Urinary bladder (tissue), 4 donors: ENCODE results near the gene COL26A1. TPM values are rescaled to one million over a fixed set of nuclear protein-coding genes. Genes with fewer than 3 reads are reported as not detected.

Source experiments
- DNase-seq: peaks from one replicate; pipeline ENCODE4 v3.0.0-alpha.2; 2015; ENCODE audit errors: extremely low spot score
- H3K27ac ChIP-seq: one replicate; pipeline ENCODE4 v1.5.1; 2013; ENCODE audit warnings: low read depth, mild to moderate bottlenecking, moderate library complexity
- H3K36me3 ChIP-seq: one replicate; pipeline ENCODE4 v1.6.1; 2013; ENCODE audit warnings: mild to moderate bottlenecking, moderate library complexity; ENCODE audit not compliant: insufficient read depth
- H3K4me1 ChIP-seq: one replicate; pipeline ENCODE4 v1.6.1; 2013; ENCODE audit warnings: mild to moderate bottlenecking, moderate library complexity; ENCODE audit not compliant: insufficient read depth
- H3K4me3 ChIP-seq: one replicate; pipeline ENCODE4 v1.5.1; 2013; ENCODE audit warnings: low read depth, low read length
- WGBS: extraction: QIAGEN DNeasy Blood & Tissue Kit; methylation state at CpG from one replicate; pipeline ENCODE4 v1.1.7; 2013; 5-methylcytosine and 5-hydroxymethylcytosine counted together
- polyA plus RNA-seq: library from polyadenylated mRNA; stranded (reverse); fragments of 200-250 nt; gene quantifications from one replicate; pipeline ENCODE4 v1.2.3, GENCODE V29; 2013
- total RNA-seq: library from RNA; depleted of rRNA; stranded (reverse); fragments of >200 nt; gene quantifications from one replicate; pipeline ENCODE4 v1.2.3, GENCODE V29; 2014
- donor health status: healthy with polysubstance abuse.
- donor health status: healthy.

Gene COL26A1
- total and polyA plus RNA-seq, 2 donors: 0.06 to 2.9 TPM

DNA sequence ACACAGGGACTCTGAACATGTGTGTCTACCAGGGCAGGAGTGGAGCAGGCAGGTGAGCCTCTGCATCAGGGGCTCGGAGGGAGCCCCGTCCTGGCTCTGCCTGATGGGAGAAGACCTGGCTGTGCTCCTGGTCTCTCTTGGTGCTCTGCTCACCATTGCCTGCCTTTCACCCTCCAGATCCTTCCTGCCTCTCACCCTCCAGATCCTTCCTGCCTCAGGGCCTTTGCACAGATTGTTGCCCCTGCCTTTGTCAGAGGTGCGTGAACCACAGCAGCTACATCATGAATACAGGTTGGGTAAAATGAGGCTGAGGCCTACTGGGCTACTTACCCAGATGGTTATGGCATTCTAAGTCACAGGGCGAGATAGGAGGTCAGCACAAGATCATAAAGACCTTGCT is 16.6 kb downstream of the COL26A1 start:
- no peak overlapping the region for H3K4me3 ChIP-seq
- DNase-seq: no peak
- no peaks in the 10 kb centered on the region for H3K4me1 ChIP-seq
- H3K36me3 ChIP-seq: no peaks in the 10 kb centered on the region
- WGBS: 94% methylated on average over 4 of the region's 4 CpGs
- H3K27ac ChIP-seq: no peak overlapping the region

DNA sequence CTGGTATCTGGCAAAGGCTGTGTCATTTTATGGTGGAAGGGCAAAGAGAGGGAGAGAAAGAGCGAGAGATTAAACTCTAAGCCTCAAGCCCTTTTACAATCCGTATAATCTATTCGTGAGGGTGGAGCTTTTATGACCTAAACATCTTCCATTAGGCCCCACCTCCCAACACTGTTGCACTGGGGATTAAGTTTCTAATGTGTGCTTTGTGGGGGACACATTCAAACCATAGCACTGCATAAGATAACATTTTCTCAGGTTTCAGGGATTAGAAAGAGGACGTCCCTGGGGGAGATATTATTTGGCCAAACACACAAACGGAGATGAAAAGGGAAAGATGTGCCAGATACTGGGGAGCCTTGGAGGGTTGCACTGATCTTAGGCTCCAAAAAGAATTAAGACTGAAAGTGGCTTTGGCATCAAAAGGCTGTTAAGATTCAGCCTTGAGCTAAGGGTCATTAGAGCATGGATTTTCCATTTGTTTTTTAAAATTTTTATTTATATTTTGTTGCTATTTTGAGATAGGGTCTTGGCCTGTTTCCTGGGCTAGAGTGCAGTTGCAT is 19.0 kb downstream of the COL26A1 start:
- no peak for DNase-seq
- no peak overlapping the region for H3K27ac ChIP-seq
- no peak overlapping the region for H3K4me3 ChIP-seq
- H3K36me3 ChIP-seq: no peaks in the 10 kb centered on the region
- WGBS: 41% methylated on average over 5 of the region's 5 CpGs
- H3K4me1 ChIP-seq: no peaks in the 10 kb centered on the region

DNA sequence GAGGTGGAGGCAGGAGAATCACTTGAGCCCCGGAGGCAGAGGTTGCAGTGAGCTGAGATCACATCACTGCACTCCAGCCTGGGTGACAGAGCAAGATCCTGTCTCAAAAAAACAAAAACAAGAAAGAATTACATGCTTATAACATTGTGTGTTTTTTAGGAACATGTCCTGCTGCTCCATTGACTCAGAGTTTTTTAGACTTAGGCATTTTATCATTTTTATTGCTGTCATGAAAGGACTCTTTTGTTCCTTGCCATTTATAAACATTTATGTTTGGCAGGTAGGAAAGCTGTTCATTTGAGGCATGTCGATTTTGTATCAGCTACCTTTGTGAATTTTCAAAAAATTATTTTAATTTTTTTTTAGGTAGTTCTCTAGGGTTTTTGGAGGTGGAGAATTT is 20.3 kb downstream of the COL26A1 start:
- Histone ChIP-seq H3K27ac (no peak overlapping the region), H3K36me3 (no peaks in the 10 kb centered on the region), H3K4me1 (no peaks in the 10 kb centered on the region), H3K4me3 (no peak overlapping the region)
- DNase-seq: no peak
- 50% methylated on average over 2 of the region's 2 CpGs for WGBS

DNA sequence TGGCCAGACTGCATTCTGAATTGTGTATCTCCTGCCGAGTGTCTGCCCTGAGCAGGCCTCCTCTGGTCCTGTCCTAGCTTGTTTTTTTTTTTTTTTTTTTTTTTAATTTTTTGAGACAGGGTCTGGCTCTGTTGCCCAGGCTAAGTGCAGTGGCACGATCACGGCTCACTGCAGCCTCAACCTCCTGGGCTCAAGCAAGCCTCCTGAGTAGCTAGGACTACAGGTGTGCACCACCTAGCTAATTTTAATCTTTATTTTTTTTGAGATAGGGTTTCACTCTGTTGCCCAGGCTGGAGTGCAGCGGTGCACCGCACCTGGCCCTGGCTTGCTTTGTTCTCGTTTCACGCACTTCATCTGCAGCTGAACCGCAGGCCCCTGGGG is 23.5 kb downstream of the COL26A1 start:
- H3K4me3 ChIP-seq: no peak overlapping the region
- 90% methylated on average over 8 of the region's 8 CpGs for WGBS
- H3K27ac ChIP-seq: no peak overlapping the region
- no peaks in the 10 kb centered on the region for H3K36me3 ChIP-seq
- H3K4me1 ChIP-seq: no peaks in the 10 kb centered on the region
- DNase-seq: no peak

DNA sequence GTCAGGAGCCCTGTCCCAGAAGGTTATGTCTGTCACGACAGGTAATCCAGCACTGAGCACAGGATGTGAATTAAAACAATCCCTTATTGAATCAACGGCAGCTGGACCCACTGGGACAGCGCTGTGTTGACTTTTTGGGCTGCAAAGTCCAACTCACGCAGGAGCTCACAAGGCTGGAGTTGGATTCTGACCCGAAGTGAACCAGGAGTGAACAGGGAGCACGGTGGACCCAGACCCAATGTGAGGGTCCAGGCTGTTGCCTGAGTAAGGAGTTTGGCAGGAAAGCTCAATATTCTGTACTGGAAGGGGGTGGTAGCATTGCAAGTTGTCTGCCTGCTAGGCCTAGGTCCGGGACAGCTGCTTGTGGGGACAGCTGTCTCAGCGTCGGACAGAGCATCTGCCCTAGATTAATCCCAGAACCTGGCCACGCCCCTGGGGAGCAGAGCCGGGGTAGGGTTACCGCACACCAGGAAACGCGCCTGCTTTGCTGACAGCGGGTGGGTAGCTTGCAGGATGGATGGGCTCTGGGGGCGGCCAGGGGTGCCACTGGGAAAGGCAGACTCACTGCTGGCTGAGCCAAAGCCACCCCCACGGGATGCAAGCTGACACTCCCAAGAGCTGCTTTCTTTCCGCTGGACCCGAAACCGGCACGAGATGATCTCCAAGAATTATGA is 24.0 kb downstream of the COL26A1 start:
- Histone ChIP-seq H3K36me3 (no peaks in the 10 kb centered on the region), H3K4me1 (no peaks in the 10 kb centered on the region), H3K4me3 (no peak overlapping the region), H3K27ac (no peak overlapping the region)
- WGBS: 22% methylated on average over 21 of the region's 21 CpGs
- DNase-seq: no peak

DNA sequence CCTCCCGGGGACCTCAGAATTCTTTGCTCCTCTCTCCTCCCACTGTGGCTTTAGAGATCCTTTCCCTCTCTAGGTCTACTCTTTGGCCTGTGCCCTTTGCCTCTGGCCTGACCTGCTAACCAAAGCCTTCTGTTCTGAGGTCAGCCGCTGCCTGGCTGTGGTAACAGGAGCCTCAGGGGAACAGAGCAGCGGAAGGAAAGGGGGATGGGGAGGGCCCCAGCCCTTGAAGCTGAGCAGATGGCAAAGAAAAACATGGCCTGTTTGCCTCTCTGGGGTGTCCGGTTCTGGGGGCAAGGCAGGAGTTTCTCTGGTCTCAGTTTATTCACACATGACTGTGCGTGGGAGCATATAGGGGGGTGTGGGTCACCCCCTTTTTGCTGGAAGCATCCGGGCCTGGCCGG is 28.2 kb downstream of the COL26A1 start:
- H3K4me1 ChIP-seq: no peaks in the 10 kb centered on the region
- H3K4me3 ChIP-seq: no peak overlapping the region
- no peaks in the 10 kb centered on the region for H3K36me3 ChIP-seq
- H3K27ac ChIP-seq: no peak overlapping the region
- no peak for DNase-seq
- WGBS: 39% methylated on average over 7 of the region's 7 CpGs

DNA sequence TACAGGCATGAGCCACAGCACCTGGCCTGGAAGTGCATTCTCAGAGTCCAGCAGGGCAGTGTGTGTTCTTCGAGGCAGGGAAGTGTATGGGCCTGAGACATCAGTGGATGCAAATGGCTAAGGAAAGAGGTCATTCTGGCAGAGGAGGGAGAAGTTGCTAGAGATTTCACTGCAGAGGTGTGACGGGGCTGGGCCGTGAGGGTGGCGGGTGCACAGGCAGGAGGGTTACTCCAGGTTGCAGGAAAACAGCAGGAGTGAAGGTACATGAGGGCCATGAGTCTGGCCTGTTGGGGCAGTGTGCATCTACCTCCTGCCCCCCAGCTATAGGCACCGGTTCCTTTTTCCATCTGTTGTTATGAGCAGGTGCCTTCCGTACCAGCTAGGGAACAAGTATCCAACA is 29.3 kb downstream of the COL26A1 start:
- no peak for DNase-seq
- Histone ChIP-seq H3K4me3 (no peak overlapping the region), H3K4me1 (no peaks in the 10 kb centered on the region), H3K36me3 (no peaks in the 10 kb centered on the region), H3K27ac (no peak overlapping the region)
- WGBS: 86% methylated on average over 6 of the region's 6 CpGs

DNA sequence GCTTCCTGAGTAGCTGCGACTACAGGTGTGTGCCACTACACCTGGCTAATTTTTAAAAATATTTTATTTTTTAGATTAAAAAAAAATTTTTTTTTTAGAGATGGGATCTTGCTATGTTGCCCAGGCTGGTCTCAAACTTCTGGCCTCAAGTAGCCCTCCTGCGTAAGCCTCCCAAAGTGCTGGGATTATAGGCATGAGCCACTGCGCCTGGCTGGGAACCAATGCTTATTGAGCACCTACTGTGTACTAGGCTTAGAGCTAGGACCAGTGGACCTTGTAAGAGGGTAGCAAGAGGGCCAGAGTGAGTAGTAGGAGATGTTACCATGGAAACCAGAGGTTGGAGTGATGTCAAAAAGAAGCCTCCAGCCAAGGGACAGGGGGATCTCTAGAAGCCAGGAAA is 31.2 kb downstream of the COL26A1 start:
- no peaks in the 10 kb centered on the region for H3K36me3 ChIP-seq
- 94% methylated on average over 3 of the region's 3 CpGs for WGBS

DNA sequence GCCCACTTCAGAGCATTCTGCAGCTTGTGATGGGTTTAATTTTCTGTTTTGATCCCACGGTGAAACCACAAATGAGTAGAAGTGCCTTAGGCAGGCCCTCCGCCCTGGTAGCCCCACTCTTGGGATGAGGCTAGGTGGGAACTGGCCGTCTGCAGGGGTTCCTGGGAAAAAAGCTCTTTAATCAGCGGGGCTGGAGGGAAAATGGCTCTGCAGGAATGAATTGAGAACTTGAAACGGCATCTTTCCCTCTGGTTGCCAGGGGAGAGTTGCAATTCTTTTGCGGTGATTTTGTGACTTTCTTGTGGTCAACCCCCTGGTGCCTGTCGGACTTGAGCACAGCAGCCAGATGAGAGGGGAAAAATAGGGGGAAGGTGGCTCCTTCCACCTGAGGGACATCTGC is 32.7 kb downstream of the COL26A1 start:
- H3K4me3 ChIP-seq: no peak overlapping the region
- DNase-seq: no peak
- no peak overlapping the region for H3K27ac ChIP-seq
- WGBS: 67% methylated on average over 7 of the region's 7 CpGs
- no peaks in the 10 kb centered on the region for H3K36me3 ChIP-seq
- H3K4me1 ChIP-seq: no peaks in the 10 kb centered on the region

More for the DNA sequence above, 31.2 kb downstream of the COL26A1 start:
- Histone ChIP-seq H3K27ac (no peak overlapping the region), H3K4me1 (no peaks in the 10 kb centered on the region), H3K4me3 (no peak overlapping the region)
- DNase-seq: no peak

DNA sequence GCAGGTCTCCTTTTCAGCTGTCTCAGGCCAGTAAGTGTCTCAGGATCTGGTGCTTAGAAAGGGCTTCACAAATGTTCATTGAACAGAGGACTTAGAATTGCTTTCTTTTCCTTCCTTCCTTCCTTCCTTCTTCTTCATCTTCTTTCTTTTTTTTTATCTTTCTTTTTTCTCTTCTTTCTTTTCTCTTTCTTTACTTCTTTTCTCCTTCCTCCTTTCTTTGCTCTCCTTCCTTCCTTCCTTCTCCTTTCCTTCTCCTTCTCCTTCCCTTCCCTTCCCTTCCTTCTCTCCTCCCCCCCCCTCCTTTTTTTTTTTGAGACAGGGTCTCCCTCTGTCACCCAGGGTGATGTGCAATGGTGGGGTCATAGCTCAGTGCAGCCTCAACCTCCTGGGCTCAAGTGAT is 34.6 kb downstream of the COL26A1 start:
- Histone ChIP-seq H3K4me3 (no peak overlapping the region), H3K4me1 (no peaks in the 10 kb centered on the region), H3K27ac (no peak overlapping the region), H3K36me3 (no peaks in the 10 kb centered on the region)
- DNase-seq: no peak

DNA sequence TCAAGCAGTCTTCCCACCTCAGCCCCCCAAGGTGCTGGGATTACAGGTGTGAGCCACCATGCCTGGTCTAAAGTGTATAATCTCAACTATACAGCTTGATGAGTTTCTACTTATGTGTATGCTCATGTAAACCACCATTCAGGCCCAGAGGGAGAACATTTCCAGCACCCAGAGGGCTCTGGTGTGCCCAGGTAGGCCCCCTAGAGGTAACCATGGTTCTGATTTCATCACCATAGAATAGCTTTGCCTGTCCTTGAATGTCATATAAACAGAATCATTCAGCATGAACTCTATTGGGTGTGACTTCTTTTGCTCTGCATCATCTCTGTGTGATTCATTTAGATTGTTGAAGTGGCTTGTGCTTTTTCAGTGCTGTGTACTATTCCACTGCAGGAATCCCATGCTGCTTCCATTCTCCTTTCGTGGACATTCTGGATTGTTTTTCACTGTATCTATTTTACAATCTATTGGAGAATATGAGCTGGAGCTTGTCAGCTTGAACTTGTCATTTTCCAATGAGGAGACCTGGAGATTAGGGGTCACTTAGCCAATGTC is 35.2 kb downstream of the COL26A1 start:
- Histone ChIP-seq H3K4me1 (no peaks in the 10 kb centered on the region), H3K4me3 (no peak overlapping the region), H3K27ac (no peak overlapping the region), H3K36me3 (no peaks in the 10 kb centered on the region)
- 81% methylated on average over 1 of the region's 1 CpG for whole genome bisulfite sequencing
- no peak for DNase-seq

DNA sequence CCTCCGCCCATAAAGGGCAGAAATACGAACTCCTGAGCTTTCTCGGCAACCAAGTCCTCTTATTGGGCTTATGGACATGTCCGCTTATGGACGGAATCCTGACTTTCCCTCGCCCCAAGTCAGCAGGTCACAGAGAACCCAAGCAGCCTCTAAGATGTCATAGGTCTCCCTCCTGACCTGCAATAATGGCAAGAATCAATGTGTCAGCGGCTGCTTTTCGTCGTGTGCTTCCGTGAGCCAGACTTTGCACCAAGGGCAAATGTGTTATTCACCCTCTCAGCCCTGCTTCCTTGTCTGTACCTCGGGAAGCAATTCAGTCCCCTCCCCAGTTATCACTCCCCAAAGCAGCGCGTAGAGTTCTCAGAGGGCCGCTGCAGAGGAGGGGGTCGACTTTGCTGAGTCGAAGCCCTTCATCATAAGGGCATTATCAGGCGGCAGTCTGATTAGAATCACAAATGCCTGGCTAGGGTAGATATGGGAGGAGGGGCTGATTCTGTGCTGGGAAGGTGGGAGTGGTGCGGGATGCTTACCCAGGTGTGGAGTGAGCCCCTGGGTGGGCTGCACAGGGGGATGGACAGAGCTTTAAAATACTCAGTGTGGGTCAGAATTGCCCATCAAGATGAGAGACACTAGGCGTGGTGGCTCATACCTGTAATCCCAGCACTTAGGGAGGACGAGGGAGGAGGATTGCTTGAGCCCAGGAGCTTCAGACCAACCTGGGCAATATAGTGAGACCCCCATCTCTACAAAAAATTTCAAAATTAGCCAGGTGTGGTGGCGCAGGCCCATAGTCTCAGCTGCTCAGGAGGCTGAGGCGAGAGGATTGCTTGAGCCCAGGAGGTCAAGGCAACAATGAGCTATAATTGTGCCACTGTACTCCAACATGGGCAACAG is 36.0 kb downstream of the COL26A1 start:
- no peak for DNase-seq
- Histone ChIP-seq H3K27ac (no peak overlapping the region), H3K4me1 (no peaks in the 10 kb centered on the region), H3K4me3 (no peak overlapping the region), H3K36me3 (no peaks in the 10 kb centered on the region)
- WGBS: 66% methylated on average over 22 of the region's 22 CpGs

DNA sequence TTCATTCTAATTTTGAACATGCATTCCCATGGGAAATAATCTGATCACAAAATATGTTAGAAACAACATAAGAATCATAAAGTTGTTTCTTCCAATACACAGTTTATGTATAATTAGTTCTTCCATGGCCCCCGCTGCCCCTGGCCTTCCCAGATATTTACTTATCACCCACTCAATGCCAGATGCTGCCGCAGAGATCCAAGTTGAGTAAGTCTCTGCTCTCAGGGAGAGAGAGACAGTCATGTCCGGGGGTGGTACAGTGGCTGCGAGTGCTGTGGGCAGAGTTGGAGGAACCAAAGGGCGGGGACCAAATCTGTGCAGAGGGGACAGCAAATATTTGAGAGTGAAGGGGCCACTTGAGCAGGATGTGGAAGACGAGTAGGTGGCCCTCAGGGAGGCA is 37.1 kb downstream of the COL26A1 start:
- Histone ChIP-seq H3K4me3 (no peak overlapping the region), H3K27ac (no peak overlapping the region), H3K4me1 (no peaks in the 10 kb centered on the region), H3K36me3 (no peaks in the 10 kb centered on the region)
- WGBS: 64% methylated on average over 6 of the region's 6 CpGs
- DNase-seq: no peak

DNA sequence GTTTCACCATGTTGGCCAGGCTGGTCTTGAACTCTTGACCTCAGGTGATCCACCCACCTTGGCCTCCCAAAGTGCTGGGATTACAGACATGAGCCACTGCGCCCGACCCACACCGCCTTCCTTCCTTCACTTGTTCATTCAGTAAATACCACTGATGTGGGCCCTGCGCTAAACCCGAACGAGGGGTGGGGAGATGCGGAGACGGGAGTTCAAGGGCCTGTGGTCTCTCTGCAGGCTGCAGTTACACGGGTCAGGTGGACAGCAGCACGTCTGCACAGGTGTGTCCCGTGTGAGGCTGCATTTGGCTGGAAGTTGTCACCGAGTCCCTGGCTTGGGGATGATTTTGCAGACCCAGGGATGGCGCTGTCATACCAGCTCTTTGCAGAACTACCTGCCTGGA is 38.1 kb downstream of the COL26A1 start:
- DNase-seq: no peak
- WGBS: 93% methylated on average over 13 of the region's 13 CpGs
- H3K36me3 ChIP-seq: no peaks in the 10 kb centered on the region

More for the DNA sequence above, 38.1 kb downstream of the COL26A1 start:
- Histone ChIP-seq H3K4me1 (no peaks in the 10 kb centered on the region), H3K4me3 (no peak overlapping the region), H3K27ac (no peak overlapping the region)
